Mesendoderm (in vitro differentiated cells): ENCODE results near the gene DNAH17.

Experiments
- DNase-seq: peaks from one replicate; pipeline ENCODE4 v3.0.0; 2013
- H2AK5ac ChIP-seq: 2 replicates; pipeline ENCODE4 v1.6.1; 2013; ENCODE audit warnings: low read length, inconsistent platforms
- H2BK120ac ChIP-seq: 2 replicates; pipeline ENCODE4 v1.6.1; 2013; ENCODE audit warnings: low read depth, mild to moderate bottlenecking, low read length, moderate library complexity, mixed read lengths
- H2BK15ac ChIP-seq: replicated peaks from 2 replicates; pipeline ENCODE4 v1.6.1; 2013; ENCODE audit warnings: low read depth, mild to moderate bottlenecking, moderate library complexity
- H2BK5ac ChIP-seq: 2 replicates; pipeline ENCODE4 v1.6.1; 2013; ENCODE audit warnings: low read length, inconsistent platforms
- H3K18ac ChIP-seq: 2 replicates; pipeline ENCODE4 v1.6.1; 2013; ENCODE audit warnings: mild to moderate bottlenecking, low read length, mixed read lengths
- H3K23ac ChIP-seq: one replicate; pipeline ENCODE4 v1.6.1; 2013; ENCODE audit warnings: low read length
- H3K27ac ChIP-seq: 2 replicates; pipeline ENCODE4 v1.5.1; 2013; ENCODE audit warnings: low read depth, mild to moderate bottlenecking, inconsistent platforms, low read length, moderate library complexity
- H3K27me3 ChIP-seq: 2 replicates; pipeline ENCODE4 v1.6.1; 2013; ENCODE audit warnings: low read length, control low read depth, mild to moderate bottlenecking, inconsistent platforms; ENCODE audit not compliant: insufficient read depth, poor library complexity
- H3K36me3 ChIP-seq: 2 replicates; pipeline ENCODE4 v1.6.1; 2013; ENCODE audit warnings: low read length, inconsistent platforms; ENCODE audit not compliant: control insufficient read depth, insufficient read depth
- H3K4ac ChIP-seq: one replicate; pipeline ENCODE4 v1.6.1; 2013; ENCODE audit warnings: low read depth, mild to moderate bottlenecking, low read length, moderate library complexity
- H3K4me1 ChIP-seq: 2 replicates; pipeline ENCODE4 v1.6.1; 2013; ENCODE audit warnings: low read depth, low read length, inconsistent platforms; ENCODE audit not compliant: control insufficient read depth
- H3K4me2 ChIP-seq: 2 replicates; pipeline ENCODE4 v1.6.1; 2013; ENCODE audit warnings: low read length
- H3K4me3 ChIP-seq: 2 replicates; pipeline ENCODE4 v1.5.1; 2013; ENCODE audit warnings: mild to moderate bottlenecking, low read length
- H3K56ac ChIP-seq: one replicate; pipeline ENCODE4 v1.6.1; 2013; ENCODE audit warnings: low read length
- H3K79me1 ChIP-seq: 2 replicates; pipeline ENCODE4 v1.6.1; 2013; ENCODE audit warnings: low read length, inconsistent platforms
- H3K79me2 ChIP-seq: 2 replicates; pipeline ENCODE4 v1.6.1; 2013; ENCODE audit warnings: mild to moderate bottlenecking, low read length; ENCODE audit not compliant: control insufficient read depth, insufficient read depth
- H3K9ac ChIP-seq: 2 replicates; pipeline ENCODE4 v1.6.1; 2013; ENCODE audit warnings: low read length, inconsistent platforms
- H4K5ac ChIP-seq: one replicate; pipeline ENCODE4 v1.6.1; 2013; ENCODE audit warnings: low read length
- H4K8ac ChIP-seq: one replicate; pipeline ENCODE4 v1.6.1; 2013; ENCODE audit warnings: low read depth, mild to moderate bottlenecking, control low read depth, low read length, moderate library complexity
- WGBS: extraction: QIAGEN DNeasy Blood & Tissue Kit; methylation state at CpG from one replicate; pipeline ENCODE4 v1.1.7; 2013; ENCODE audit warnings: low lambda C conversion rate, missing lambda C conversion rate; ENCODE audit not compliant: insufficient coverage; ENCODE audit errors: extremely low coverage; 5-methylcytosine and 5-hydroxymethylcytosine counted together

The DNAH17 gene

GRCh38 chr17:78460176-78460675 is 117.0 kb downstream of the DNAH17 start:
- Histone ChIP-seq H3K27me3 (no peaks in the 10 kb centered on the region), H3K4me2 (no peak overlapping the region), H3K9ac (no peak overlapping the region), H4K5ac (no peak overlapping the region), H3K36me3 (no peaks in the 10 kb centered on the region), H3K23ac (no peak overlapping the region), H2BK120ac (no peak overlapping the region), H3K18ac (no peak overlapping the region), H2BK15ac (no peak overlapping the region), H3K27ac (no peak overlapping the region), H2BK5ac (no peak overlapping the region), H3K4ac (no peak overlapping the region), H3K4me3 (no peak overlapping the region), H3K56ac (no peak overlapping the region), H3K79me2 (no peaks in the 10 kb centered on the region), H3K79me1 (no peaks in the 10 kb centered on the region), H3K4me1 (no peaks in the 10 kb centered on the region), H2AK5ac (no peak overlapping the region), H4K8ac (no peak overlapping the region)
- DNase-seq: no peak
- no CpG with 5 or more reads among the region's 11 CpGs for WGBS

- Histone ChIP-seq H3K79me1 (no peaks in the 10 kb centered on the region), H3K18ac (no peak overlapping the region), H4K5ac (no peak overlapping the region), H3K27me3 (no peaks in the 10 kb centered on the region), H3K23ac (no peak overlapping the region), H3K56ac (no peak overlapping the region), H2BK15ac (no peak overlapping the region), H3K9ac (no peak overlapping the region), H3K4me1 (no peaks in the 10 kb centered on the region), H2AK5ac (no peak overlapping the region), H4K8ac (no peak overlapping the region), H2BK5ac (no peak overlapping the region), H3K4me2 (no peak overlapping the region), H2BK120ac (no peak overlapping the region), H3K27ac (no peak overlapping the region), H3K4ac (no peak overlapping the region), H3K79me2 (no peaks in the 10 kb centered on the region), H3K36me3 (no peaks in the 10 kb centered on the region), H3K4me3 (no peak overlapping the region)
- DNase-seq: no peak
- no CpG with 5 or more reads among the region's 21 CpGs for WGBS
These were observed 117.5 kb downstream of the DNAH17 start for GRCh38 chr17:78459696-78460095.

GRCh38 chr17:78458736-78459335 is 118.4 kb downstream of the DNAH17 start:
- Histone ChIP-seq H3K4me2 (no peak overlapping the region), H3K4ac (no peak overlapping the region), H2AK5ac (no peak overlapping the region), H3K27me3 (no peaks in the 10 kb centered on the region), H3K4me1 (no peaks in the 10 kb centered on the region), H3K56ac (no peak overlapping the region), H4K5ac (no peak overlapping the region), H2BK120ac (no peak overlapping the region), H4K8ac (no peak overlapping the region), H2BK15ac (no peak overlapping the region), H3K36me3 (no peaks in the 10 kb centered on the region), H3K23ac (no peak overlapping the region), H3K9ac (no peak overlapping the region), H3K18ac (no peak overlapping the region), H3K4me3 (no peak overlapping the region), H3K27ac (no peak overlapping the region), H3K79me2 (no peaks in the 10 kb centered on the region), H2BK5ac (no peak overlapping the region), H3K79me1 (no peaks in the 10 kb centered on the region)
- DNase-seq: no peak
- WGBS: no CpG with 5 or more reads among the region's 37 CpGs

- Histone ChIP-seq H4K5ac (no peak overlapping the region), H4K8ac (no peak overlapping the region), H3K36me3 (no peaks in the 10 kb centered on the region), H3K4me2 (no peak overlapping the region), H3K56ac (no peak overlapping the region), H3K9ac (no peak overlapping the region), H3K18ac (no peak overlapping the region), H3K79me2 (no peaks in the 10 kb centered on the region), H2BK15ac (no peak overlapping the region), H3K79me1 (no peaks in the 10 kb centered on the region), H2BK5ac (no peak overlapping the region), H3K4me1 (no peaks in the 10 kb centered on the region), H2BK120ac (no peak overlapping the region), H3K4me3 (no peak overlapping the region), H3K23ac (no peak overlapping the region), H3K27ac (no peak overlapping the region), H3K4ac (no peak overlapping the region), H2AK5ac (no peak overlapping the region), H3K27me3 (no peaks in the 10 kb centered on the region)
- no CpG with 5 or more reads among the region's 10 CpGs for WGBS
- no peak for DNase-seq
These were observed 119.1 kb downstream of the DNAH17 start for GRCh38 chr17:78458091-78458490.

- Histone ChIP-seq H3K4me2 (no peak overlapping the region), H3K27me3 (no peaks in the 10 kb centered on the region), H3K79me2 (no peaks in the 10 kb centered on the region), H3K36me3 (no peaks in the 10 kb centered on the region), H3K4ac (no peak overlapping the region), H3K27ac (no peak overlapping the region), H2BK120ac (no peak overlapping the region), H3K18ac (no peak overlapping the region), H2BK5ac (no peak overlapping the region), H3K4me1 (no peaks in the 10 kb centered on the region), H2BK15ac (no peak overlapping the region), H3K9ac (no peak overlapping the region), H3K56ac (no peak overlapping the region), H4K8ac (no peak overlapping the region), H4K5ac (no peak overlapping the region), H3K23ac (no peak overlapping the region), H3K4me3 (no peak overlapping the region), H3K79me1 (no peaks in the 10 kb centered on the region), H2AK5ac (no peak overlapping the region)
- no CpG with 5 or more reads among the region's 20 CpGs for WGBS
- DNase-seq: no peak
These were observed 122.8 kb downstream of the DNAH17 start for GRCh38 chr17:78454346-78454745.

GRCh38 chr17:78451753-78452152 is 125.4 kb downstream of the DNAH17 start:
- Histone ChIP-seq H4K5ac (no peak overlapping the region), H3K4ac (no peak overlapping the region), H2AK5ac (no peak overlapping the region), H3K4me2 (no peak overlapping the region), H3K27me3 (no peaks in the 10 kb centered on the region), H3K9ac (no peak overlapping the region), H3K79me1 (no peaks in the 10 kb centered on the region), H2BK15ac (no peak overlapping the region), H2BK120ac (no peak overlapping the region), H3K18ac (no peak overlapping the region), H3K4me1 (no peaks in the 10 kb centered on the region), H3K36me3 (no peaks in the 10 kb centered on the region), H3K56ac (no peak overlapping the region), H2BK5ac (no peak overlapping the region), H3K23ac (no peak overlapping the region), H4K8ac (no peak overlapping the region), H3K79me2 (no peaks in the 10 kb centered on the region), H3K27ac (no peak overlapping the region), H3K4me3 (no peak overlapping the region)
- WGBS: no CpG with 5 or more reads among the region's 7 CpGs
- DNase-seq: no peak
